Erythroblast (primary cell): ENCODE results near the gene DCUN1D5.

Experiments used
- GATA1 ChIP-seq: IDR thresholded peaks from 2 replicates; pipeline ENCODE4 v1.6.1; 2011; ENCODE audit warnings: low read depth, mild to moderate bottlenecking, control low read depth, low read length, moderate library complexity
- POLR2A ChIP-seq: IDR thresholded peaks from 2 replicates; pipeline ENCODE4 v1.6.1; 2011; ENCODE audit warnings: mild to moderate bottlenecking, low read length

GRCh38 chr11:103077554-103077953 lies 14.4 kb downstream of the DCUN1D5 start:
- TF ChIP-seq POLR2A = no peak
- no peak for TF ChIP-seq GATA1
